Activated T-cell treated with anti-CD3 and anti-CD28 coated beads, Interleukin-2, amount 50 U/mL, for 24 hours (primary cell): Measurements from ENCODE around the gene AARSD1.
"Not testable (repeated sequence)": the region's sequence is repeated elsewhere in the genome, so short reads cannot be mapped to it uniquely, and the experiment has no call there.

Experiments used
- DNase-seq: peaks from one replicate; pipeline ENCODE4 v3.0.0-alpha.2; 2020
- H3K27ac Mint-ChIP-seq: 2 replicates; pipeline ENCODE4 v1.8.0; 2020; ENCODE audit warnings: mild to moderate bottlenecking, mixed read lengths
- H3K27me3 Mint-ChIP-seq: 2 replicates; pipeline ENCODE4 v1.8.0; 2020; ENCODE audit warnings: mixed read lengths
- H3K36me3 Mint-ChIP-seq: 2 replicates; pipeline ENCODE4 v1.8.0; 2020; ENCODE audit warnings: low read depth, mixed read lengths
- H3K4me1 Mint-ChIP-seq: 2 replicates; pipeline ENCODE4 v1.8.0; 2020; ENCODE audit warnings: low read depth, mixed read lengths
- H3K4me3 Mint-ChIP-seq: 2 replicates; pipeline ENCODE4 v1.8.0; 2020; ENCODE audit warnings: mild to moderate bottlenecking, moderate library complexity, mixed read lengths
- H3K9me3 Mint-ChIP-seq: 2 replicates; pipeline ENCODE4 v1.8.0; 2020; ENCODE audit warnings: mixed read lengths

Gene AARSD1

GRCh38 chr17:42992872-42993271, 28.6 kb upstream of the AARSD1 start:
- H3K36me3 Mint-ChIP-seq = peaks cover 71% of the 10 kb centered on the region
- H3K9me3 Mint-ChIP-seq = no peaks in the 10 kb centered on the region
- peaks cover 10% of the 10 kb centered on the region for H3K4me1 Mint-ChIP-seq
- no peak overlapping the region for H3K27ac Mint-ChIP-seq
- H3K4me3 Mint-ChIP-seq = no peak overlapping the region
- no peak for DNase-seq
- H3K27me3 Mint-ChIP-seq = no peaks in the 10 kb centered on the region

- Mint-ChIP-seq H3K27me3 (no peaks in the 10 kb centered on the region), H3K27ac (no peak overlapping the region), H3K4me1 (no peaks in the 10 kb centered on the region), H3K4me3 (no peak overlapping the region), H3K9me3 (no peaks in the 10 kb centered on the region), H3K36me3 (peaks cover 83% of the 10 kb centered on the region)
- no peak for DNase-seq
These were observed 27.2 kb upstream of the AARSD1 start for GRCh38 chr17:42991471-42991870.

GRCh38 chr17:42989726-42990652, 25.7 kb upstream of the AARSD1 start:
- Mint-ChIP-seq H3K27me3 (no peaks in the 10 kb centered on the region), H3K27ac (peak overlapping the region; percentile 49), H3K4me1 (peaks cover 5% of the 10 kb centered on the region), H3K4me3 (no peak overlapping the region), H3K36me3 (peaks cover 94% of the 10 kb centered on the region), H3K9me3 (no peaks in the 10 kb centered on the region)
- no peak for DNase-seq

- Mint-ChIP-seq H3K27me3 (no peaks in the 10 kb centered on the region), H3K9me3 (no peaks in the 10 kb centered on the region), H3K4me3 (no peak overlapping the region), H3K4me1 (peaks cover 10% of the 10 kb centered on the region), H3K27ac (no peak overlapping the region), H3K36me3 (peaks cover 95% of the 10 kb centered on the region)
- no peak for DNase-seq
These were observed 24.9 kb upstream of the AARSD1 start for GRCh38 chr17:42989141-42989540.

- H3K36me3 Mint-ChIP-seq = peaks cover 85% of the 10 kb centered on the region
- no peak overlapping the region for H3K4me3 Mint-ChIP-seq
- H3K4me1 Mint-ChIP-seq = peaks cover 30% of the 10 kb centered on the region
These were observed 21.0 kb upstream of the AARSD1 start for GRCh38 chr17:42985225-42985624.

GRCh38 chr17:42982266-42982665, 18.0 kb upstream of the AARSD1 start:
- Mint-ChIP-seq H3K4me1 (peaks cover 43% of the 10 kb centered on the region), H3K27me3 (no peaks in the 10 kb centered on the region), H3K36me3 (peaks cover 60% of the 10 kb centered on the region), H3K27ac (peak overlapping the region; percentile 76), H3K9me3 (no peaks in the 10 kb centered on the region), H3K4me3 (peak overlapping the region; percentile 99)
- no peak for DNase-seq

More at GRCh38 chr17:42985225-42985624, 21.0 kb upstream of the AARSD1 start:
- Mint-ChIP-seq H3K9me3 (no peaks in the 10 kb centered on the region), H3K27me3 (no peaks in the 10 kb centered on the region), H3K27ac (no peak overlapping the region)
- no peak for DNase-seq

- peak; percentile 71 for DNase-seq
- no peaks in the 10 kb centered on the region for H3K27me3 Mint-ChIP-seq
- peak overlapping the region; percentile 99 for H3K4me3 Mint-ChIP-seq
- H3K9me3 Mint-ChIP-seq = no peaks in the 10 kb centered on the region
- peaks cover 43% of the 10 kb centered on the region for H3K4me1 Mint-ChIP-seq
- H3K36me3 Mint-ChIP-seq = peaks cover 47% of the 10 kb centered on the region
- H3K27ac Mint-ChIP-seq = peak overlapping the region; percentile 99
These were observed 16.6 kb upstream of the AARSD1 start for GRCh38 chr17:42980766-42981397.

- Mint-ChIP-seq H3K9me3 (no peaks in the 10 kb centered on the region), H3K27me3 (no peaks in the 10 kb centered on the region), H3K27ac (peak within 1 kb of the TSS; percentile 99), H3K4me3 (peak within 1 kb of the TSS; percentile 99), H3K36me3 (peaks cover 42% of the 10 kb centered on the region), H3K4me1 (peaks cover 42% of the 10 kb centered on the region)
- DNase-seq = peak; percentile 95
These were observed 16.1 kb upstream of the AARSD1 start, which contains the start of gene RUNDC1 for GRCh38 chr17:42980274-42980765. TSS of gene RUNDC1 (plus strand) at chr17:42980565. CDS start at chr17:42980577, 12 bp downstream.

GRCh38 chr17:42979511-42980273, 15.4 kb upstream of the AARSD1 start, which contains the start of gene PTGES3L:
TSS of gene PTGES3L (minus strand) at chr17:42980080. CDS start at chr17:42980053, 27 bp downstream.
- peaks cover 38% of the 10 kb centered on the region for H3K4me1 Mint-ChIP-seq
- H3K27me3 Mint-ChIP-seq = no peaks in the 10 kb centered on the region
- H3K9me3 Mint-ChIP-seq = no peaks in the 10 kb centered on the region
- H3K27ac Mint-ChIP-seq = peak within 1 kb of the TSS; percentile 99
- peak within 1 kb of the TSS; percentile 99 for H3K4me3 Mint-ChIP-seq
- H3K36me3 Mint-ChIP-seq = peaks cover 36% of the 10 kb centered on the region
- DNase-seq = no peak

- not testable (repeated sequence) for DNase-seq, H3K27me3 Mint-ChIP-seq, H3K9me3 Mint-ChIP-seq, H3K36me3 Mint-ChIP-seq, H3K27ac Mint-ChIP-seq, H3K4me3 Mint-ChIP-seq
- peaks cover 15% of the 10 kb centered on the region for H3K4me1 Mint-ChIP-seq
These were observed 11.4 kb upstream of the AARSD1 start for GRCh38 chr17:42975701-42976100.

- Mint-ChIP-seq H3K4me1 (peaks cover 13% of the 10 kb centered on the region), H3K27ac (no peak overlapping the region), H3K4me3 (no peak overlapping the region), H3K27me3 (no peaks in the 10 kb centered on the region), H3K9me3 (no peaks in the 10 kb centered on the region), H3K36me3 (peaks cover 3% of the 10 kb centered on the region)
- no peak for DNase-seq
These were observed 11.0 kb upstream of the AARSD1 start for GRCh38 chr17:42975265-42975664.

GRCh38 chr17:42973323-42973722, 9.1 kb upstream of the AARSD1 start:
- H3K36me3 Mint-ChIP-seq, H3K27ac Mint-ChIP-seq, H3K4me1 Mint-ChIP-seq, DNase-seq, H3K27me3 Mint-ChIP-seq, H3K4me3 Mint-ChIP-seq, H3K9me3 Mint-ChIP-seq: not testable (repeated sequence)

GRCh38 chr17:42971589-42971988, 7.3 kb upstream of the AARSD1 start:
- no peak for DNase-seq

GRCh38 chr17:42969001-42969581, 4.8 kb upstream of the AARSD1 start:
- no peak overlapping the region for H3K4me3 Mint-ChIP-seq

More at GRCh38 chr17:42971589-42971988, 7.3 kb upstream of the AARSD1 start:
- Mint-ChIP-seq H3K4me3 (no peak overlapping the region), H3K27me3 (no peaks in the 10 kb centered on the region), H3K27ac (no peak overlapping the region), H3K36me3 (no peaks in the 10 kb centered on the region), H3K9me3 (no peaks in the 10 kb centered on the region), H3K4me1 (no peaks in the 10 kb centered on the region)

More at GRCh38 chr17:42969001-42969581, 4.8 kb upstream of the AARSD1 start:
- no peak for DNase-seq
- H3K36me3 Mint-ChIP-seq = peaks cover 6% of the 10 kb centered on the region
- no peak overlapping the region for H3K27ac Mint-ChIP-seq
- peaks cover 5% of the 10 kb centered on the region for H3K4me1 Mint-ChIP-seq
- H3K27me3 Mint-ChIP-seq = no peaks in the 10 kb centered on the region
- no peaks in the 10 kb centered on the region for H3K9me3 Mint-ChIP-seq
